DOHH2 (cell line): ENCODE results near the gene NFIL3.

Experiments used
- EZH2phosphoT487 ChIP-seq: fragments of 200-600 bp; sonication (generic); IDR thresholded peaks from 2 replicates; pipeline ENCODE4 v1.6.1; 2017; ENCODE audit warnings: borderline replicate concordance, mild to moderate bottlenecking, antibody characterized with exemption, low read length, moderate library complexity, mixed read lengths
- TF ChIP-seq, protein P1 (sequence below): fragments of 200-600 bp; sonication (generic); IDR thresholded peaks from one replicate; pipeline ENCODE4 v1.5.1; 2014; ENCODE audit warnings: antibody characterized with exemption, mild to moderate bottlenecking, low read depth, low read length; ENCODE audit not compliant: poor library complexity, severe bottlenecking

DNA sequence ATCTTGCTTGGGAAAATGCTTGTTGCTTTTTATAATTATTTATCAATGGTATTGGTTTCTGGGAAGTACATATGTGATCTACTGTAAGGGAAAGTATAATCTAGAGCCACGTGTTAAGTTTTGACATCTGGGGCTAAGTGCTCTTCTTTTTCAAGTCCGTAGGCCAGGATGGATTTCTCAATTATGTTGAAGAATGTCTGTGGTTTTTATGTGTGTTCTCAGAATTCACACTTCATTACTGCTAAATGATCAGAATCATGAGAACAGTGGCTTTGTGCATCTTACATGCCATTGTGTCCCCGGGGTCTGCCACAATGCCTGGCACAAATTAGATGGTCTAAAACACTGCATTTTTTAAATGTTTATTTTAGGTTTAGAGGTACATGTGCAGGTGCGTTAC is 47.4 kb downstream of the NFIL3 start:
- TF ChIP-seq, protein P1, sequence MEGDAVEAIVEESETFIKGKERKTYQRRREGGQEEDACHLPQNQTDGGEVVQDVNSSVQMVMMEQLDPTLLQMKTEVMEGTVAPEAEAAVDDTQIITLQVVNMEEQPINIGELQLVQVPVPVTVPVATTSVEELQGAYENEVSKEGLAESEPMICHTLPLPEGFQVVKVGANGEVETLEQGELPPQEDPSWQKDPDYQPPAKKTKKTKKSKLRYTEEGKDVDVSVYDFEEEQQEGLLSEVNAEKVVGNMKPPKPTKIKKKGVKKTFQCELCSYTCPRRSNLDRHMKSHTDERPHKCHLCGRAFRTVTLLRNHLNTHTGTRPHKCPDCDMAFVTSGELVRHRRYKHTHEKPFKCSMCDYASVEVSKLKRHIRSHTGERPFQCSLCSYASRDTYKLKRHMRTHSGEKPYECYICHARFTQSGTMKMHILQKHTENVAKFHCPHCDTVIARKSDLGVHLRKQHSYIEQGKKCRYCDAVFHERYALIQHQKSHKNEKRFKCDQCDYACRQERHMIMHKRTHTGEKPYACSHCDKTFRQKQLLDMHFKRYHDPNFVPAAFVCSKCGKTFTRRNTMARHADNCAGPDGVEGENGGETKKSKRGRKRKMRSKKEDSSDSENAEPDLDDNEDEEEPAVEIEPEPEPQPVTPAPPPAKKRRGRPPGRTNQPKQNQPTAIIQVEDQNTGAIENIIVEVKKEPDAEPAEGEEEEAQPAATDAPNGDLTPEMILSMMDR, result no peak
- no peak for TF ChIP-seq EZH2phosphoT487
